ENCODE measurements around the gene HS3ST5. TPM values are rescaled to one million over a fixed set of nuclear protein-coding genes. Genes with fewer than 3 reads are reported as not detected.

Gene HS3ST5
- total RNA-seq, 4 donors from 2014 or later: not detected

GRCh38 chr6:114068116-114068515 is 274.7 kb downstream of the HS3ST5 start:
- TF ChIP-seq POLR2A (IDR thresholded peaks at IDR 0.05) (no peak), CTCF (IDR thresholded peaks at IDR 0.05) (no peak)
- intact Hi-C loops (cut with DNase I; ENCODE audit: low total_unique reads): no loop called here
- 59 to 66% methylated on average over 2 of the region's 2 CpGs for WGBS, 2 donors
- no peak overlapping the region for H3K4me3 ChIP-seq (ENCODE audit: low read depth, poor library complexity, severe bottlenecking)
- no peak for DNase-seq (ENCODE audit: low spot score in 2 of 2)

GRCh38 chr6:114064862-114065261 is 278.0 kb downstream of the HS3ST5 start:
- no peak for DNase-seq (ENCODE audit: low spot score in 2 of 2)
- WGBS, 2 donors: 86% methylated on average over 2 of the region's 2 CpGs
- TF ChIP-seq POLR2A (IDR thresholded peaks at IDR 0.05) (no peak), CTCF (IDR thresholded peaks at IDR 0.05) (no peak)
- H3K4me3 ChIP-seq (ENCODE audit: low read depth, poor library complexity, severe bottlenecking): no peak overlapping the region
- intact Hi-C loops (cut with DNase I; ENCODE audit: low total_unique reads): no loop called here

GRCh38 chr6:114063956-114064355 is 278.9 kb downstream of the HS3ST5 start:
- 97 to 100% methylated on average over 1 of the region's 1 CpG for WGBS, 2 donors
- no peak overlapping the region for H3K4me3 ChIP-seq (ENCODE audit: low read depth, poor library complexity, severe bottlenecking)
- no peak for DNase-seq (ENCODE audit: low spot score in 2 of 2)
- intact Hi-C loops (cut with DNase I; ENCODE audit: low total_unique reads): no loop called here
- no peak for TF ChIP-seq POLR2A (IDR thresholded peaks at IDR 0.05)
- no peak for TF ChIP-seq CTCF (IDR thresholded peaks at IDR 0.05)

GRCh38 chr6:114062199-114062598 is 280.6 kb downstream of the HS3ST5 start:
- intact Hi-C loops (cut with DNase I; ENCODE audit: low total_unique reads): no loop called here
- no peak overlapping the region for H3K4me3 ChIP-seq (ENCODE audit: low read depth, poor library complexity, severe bottlenecking)
- TF ChIP-seq POLR2A (IDR thresholded peaks at IDR 0.05) (no peak), CTCF (IDR thresholded peaks at IDR 0.05) (no peak)
- 75% methylated on average over 5 of the region's 5 CpGs for WGBS, 2 donors
- DNase-seq (ENCODE audit: low spot score in 2 of 2): no peak

- TF ChIP-seq POLR2A (IDR thresholded peaks at IDR 0.05) (no peak), CTCF (IDR thresholded peaks at IDR 0.05) (no peak)
- H3K4me3 ChIP-seq (ENCODE audit: low read depth, poor library complexity, severe bottlenecking): no peak overlapping the region
- WGBS, 2 donors: 89 to 95% methylated on average over 4 of the region's 4 CpGs
- no peak for DNase-seq (ENCODE audit: low spot score in 2 of 2)
- intact Hi-C loops (cut with DNase I; ENCODE audit: low total_unique reads): no loop called here
Measured at GRCh38 chr6:114061741-114062140, 281.1 kb downstream of the HS3ST5 start.

- no peak overlapping the region for H3K4me3 ChIP-seq (ENCODE audit: low read depth, poor library complexity, severe bottlenecking)
- no peak for DNase-seq (ENCODE audit: low spot score in 2 of 2)
- intact Hi-C loops (cut with DNase I; ENCODE audit: low total_unique reads): no loop called here
- WGBS, 2 donors: 63 to 68% methylated on average over 1 of the region's 1 CpG
- TF ChIP-seq CTCF (IDR thresholded peaks at IDR 0.05) (no peak), POLR2A (IDR thresholded peaks at IDR 0.05) (no peak)
Measured at GRCh38 chr6:114061116-114061515, 281.7 kb downstream of the HS3ST5 start.
